IMR-90 (cell line): ENCODE data around the gene SVEP1. TPM values are rescaled to one million over a fixed set of nuclear protein-coding genes. Genes with fewer than 3 reads are reported as not detected.

Experiments used
- ATAC-seq: fragments of 200-7000 bp; cut with Tn5 transposase; 2 replicates; pipeline ENCODE4 v1.9.1; 2020; ENCODE audit warnings: low read depth, mild to moderate bottlenecking, moderate library complexity
- BruUV-seq: library from RNA; stranded (reverse); fragments of 400-500 nt; replicated peaks from 2 replicates; lab custom pipeline; 2021; lab: Mats Ljungman, UMichigan
- CTCF ChIA-PET: fragments of 300-600 bp; formaldehyde crosslinking; extraction: SDS; loops from one replicate; lab custom pipeline; 2021; ENCODE audit warnings: antibody characterized with exemption; lab: Yijun Ruan, JAX
- POLR2A ChIA-PET: fragments of 300-600 bp; sonication (Branson Sonifier 250); formaldehyde crosslinking; loops from one replicate; lab custom pipeline; 2022; ENCODE audit warnings: antibody characterized with exemption; ENCODE audit not compliant: unreplicated experiment; lab: Charles Lee
- DNase-seq: peaks from one replicate; pipeline ENCODE4 v3.0.0; 2013
- H2AFZ ChIP-seq: replicated peaks from 2 replicates; pipeline ENCODE3; 2013; ENCODE audit warnings: low read length, mild to moderate bottlenecking; ENCODE audit not compliant: poor library complexity
- H2AK5ac ChIP-seq: 2 replicates; pipeline ENCODE4 v1.6.1; 2013; ENCODE audit warnings: low read depth, low read length, inconsistent platforms
- H2AK9ac ChIP-seq: replicated peaks from 2 replicates; pipeline ENCODE3; 2013; ENCODE audit warnings: mild to moderate bottlenecking, low read depth, low read length, moderate library complexity; ENCODE audit not compliant: poor library complexity
- H2BK120ac ChIP-seq: 2 replicates; pipeline ENCODE4 v1.6.1; 2013; ENCODE audit warnings: low read depth, low read length, inconsistent platforms
- H2BK15ac ChIP-seq: 3 replicates; pipeline ENCODE4 v1.6.1; 2013; ENCODE audit warnings: low read depth, low read length, inconsistent platforms
- H2BK20ac ChIP-seq: 2 replicates; pipeline ENCODE4 v1.6.1; 2013; ENCODE audit warnings: low read depth, mild to moderate bottlenecking, inconsistent platforms, low read length, moderate library complexity
- H2BK5ac ChIP-seq: 2 replicates; pipeline ENCODE4 v1.6.1; 2013; ENCODE audit warnings: mild to moderate bottlenecking, low read depth, low read length, inconsistent platforms; ENCODE audit not compliant: poor library complexity, severe bottlenecking
- H3K14ac ChIP-seq: replicated peaks from 2 replicates; pipeline ENCODE4 v1.6.1; 2013; ENCODE audit warnings: low read depth, low read length, inconsistent platforms
- H3K18ac ChIP-seq: 2 replicates; pipeline ENCODE4 v1.6.1; 2013; ENCODE audit warnings: low read depth, low read length, control low read depth
- H3K23ac ChIP-seq: 2 replicates; pipeline ENCODE4 v1.6.1; 2013; ENCODE audit warnings: low read depth, low read length, inconsistent platforms
- H3K27ac ChIP-seq: 2 replicates; pipeline ENCODE4 v1.5.1; 2013; ENCODE audit warnings: mild to moderate bottlenecking, control low read depth, low read length; ENCODE audit not compliant: insufficient read depth
- H3K27me3 ChIP-seq: 2 replicates; pipeline ENCODE4 v1.6.1; 2013; ENCODE audit warnings: low read length; ENCODE audit not compliant: control insufficient read depth, insufficient read depth
- H3K36me3 ChIP-seq: 2 replicates; pipeline ENCODE4 v1.6.1; 2013; ENCODE audit warnings: low read length, mixed read lengths; ENCODE audit not compliant: control insufficient read depth, insufficient read depth
- H3K4ac ChIP-seq: 2 replicates; pipeline ENCODE4 v1.6.1; 2013; ENCODE audit warnings: low read depth, low read length, inconsistent platforms
- H3K4me1 ChIP-seq: 2 replicates; pipeline ENCODE4 v1.6.1; 2013; ENCODE audit warnings: low read length, mixed read lengths; ENCODE audit not compliant: control insufficient read depth, insufficient read depth
- H3K4me2 ChIP-seq: 2 replicates; pipeline ENCODE4 v1.6.1; 2013; ENCODE audit warnings: low read depth, mild to moderate bottlenecking, control low read depth, low read length, moderate library complexity
- H3K4me3 ChIP-seq: 2 replicates; pipeline ENCODE4 v1.5.1; 2013; ENCODE audit warnings: low read depth, mild to moderate bottlenecking, control low read depth, low read length, moderate library complexity; ENCODE audit not compliant: insufficient read depth
- H3K56ac ChIP-seq: 2 replicates; pipeline ENCODE4 v1.6.1; 2013; ENCODE audit warnings: low read length, inconsistent platforms; ENCODE audit not compliant: insufficient read depth; ENCODE audit errors: extremely low read depth
- H3K79me1 ChIP-seq, 2 experiments: 2 replicates each; pipeline ENCODE4 v1.6.1; 2013; ENCODE audit warnings: low read length in 2 of 2, inconsistent platforms in 1 of 2, low read depth in 1 of 2
- H3K9ac ChIP-seq: 2 replicates; pipeline ENCODE4 v1.6.1; 2013; ENCODE audit warnings: low read depth, low read length, control low read depth
- H3K9me1 ChIP-seq: 2 replicates; pipeline ENCODE4 v1.6.1; 2013; ENCODE audit warnings: low read length, inconsistent platforms; ENCODE audit not compliant: insufficient read depth
- H3K9me3 ChIP-seq: 2 replicates; pipeline ENCODE4 v1.6.1; 2013; ENCODE audit warnings: low read length; ENCODE audit not compliant: control insufficient read depth, insufficient read depth
- H4K20me1 ChIP-seq: 2 replicates; pipeline ENCODE4 v1.6.1; 2013; ENCODE audit warnings: low read length, inconsistent platforms; ENCODE audit not compliant: insufficient read depth
- H4K5ac ChIP-seq: 2 replicates; pipeline ENCODE4 v1.6.1; 2013; ENCODE audit warnings: mild to moderate bottlenecking, low read depth, low read length, control low read depth
- H4K8ac ChIP-seq, 2 experiments: 2 replicates each; pipeline ENCODE4 v1.6.1; 2013; ENCODE audit warnings: low read depth in 2 of 2, low read length in 2 of 2, control low read depth in 1 of 2, inconsistent platforms in 1 of 2
- H4K91ac ChIP-seq: 2 replicates; pipeline ENCODE4 v1.6.1; 2013; ENCODE audit warnings: low read depth, low read length, inconsistent platforms; ENCODE audit not compliant: insufficient read depth
- BHLHE40 ChIP-seq: fragments of 150-350 bp; IDR thresholded peaks from 2 replicates; pipeline ENCODE4 v1.6.1; 2016; ENCODE audit warnings: mild to moderate bottlenecking, low read depth, low read length
- CEBPB ChIP-seq: IDR thresholded peaks from 2 replicates; pipeline ENCODE4 v1.6.1; 2012; ENCODE audit warnings: low read depth, low read length, improper control_type of control experiment
- CHD1 ChIP-seq: IDR thresholded peaks from 2 replicates; pipeline ENCODE4 v1.6.1; 2012; ENCODE audit warnings: low read depth, low read length, improper control_type of control experiment
- FOS ChIP-seq: fragments of 150-350 bp; IDR thresholded peaks from 2 replicates; pipeline ENCODE4 v1.6.1; 2016; ENCODE audit warnings: low read depth, low read length
- MAFK ChIP-seq: IDR thresholded peaks from 2 replicates; pipeline ENCODE4 v1.6.1; 2012; ENCODE audit warnings: low read depth, low read length, improper control_type of control experiment
- MAZ ChIP-seq: IDR thresholded peaks from 2 replicates; pipeline ENCODE4 v1.6.1; 2012; ENCODE audit warnings: low read depth, mild to moderate bottlenecking, low read length, improper control_type of control experiment, moderate library complexity, borderline replicate concordance
- MXI1 ChIP-seq: IDR thresholded peaks from 2 replicates; pipeline ENCODE4 v1.6.1; 2012; ENCODE audit warnings: low read depth, mild to moderate bottlenecking, low read length, moderate library complexity, borderline replicate concordance
- NFE2L2 ChIP-seq: fragments of 150-350 bp; IDR thresholded peaks from 2 replicates; pipeline ENCODE4 v1.6.1; 2016; ENCODE audit warnings: low read depth, mild to moderate bottlenecking, low read length
- POLR2A ChIP-seq: IDR thresholded peaks from 2 replicates; pipeline ENCODE4 v1.6.1; 2012; ENCODE audit warnings: mild to moderate bottlenecking, low read depth, low read length
- RAD21 ChIP-seq: IDR thresholded peaks from 2 replicates; pipeline ENCODE4 v1.6.1; 2012; ENCODE audit warnings: low read length, improper control_type of control experiment
- RCOR1 ChIP-seq: IDR thresholded peaks from 2 replicates; pipeline ENCODE4 v1.6.1; 2012; ENCODE audit warnings: mild to moderate bottlenecking, low read length, improper control_type of control experiment; ENCODE audit not compliant: insufficient replicate concordance
- RFX5 ChIP-seq: IDR thresholded peaks from 2 replicates; pipeline ENCODE4 v1.8.0; 2012; ENCODE audit warnings: low read depth, mild to moderate bottlenecking, low read length, moderate library complexity
- SMC3 ChIP-seq: fragments of 150-350 bp; IDR thresholded peaks from 2 replicates; pipeline ENCODE4 v1.6.1; 2016; ENCODE audit warnings: low read depth, mild to moderate bottlenecking, antibody characterized with exemption, low read length, moderate library complexity
- WGBS, 2 experiments: methylation state at CpG; one replicate each; pipeline versions ENCODE4 v1.1.5 to v1.1.7; 2013; ENCODE audit warnings: missing lambda C conversion rate in 2 of 2; ENCODE audit not compliant: insufficient read length in 1 of 2; ENCODE audit errors: extremely low coverage in 2 of 2; 5-methylcytosine and 5-hydroxymethylcytosine counted together
- dilution Hi-C: fragments of 300-500 bp; cut with HindIII; formaldehyde crosslinking; loops from one replicate; pipeline ENCODE4 v1.14.3; 2018; ENCODE audit warnings: low sequenced_read_pairs; ENCODE audit not compliant: unreplicated experiment
- in situ Hi-C: fragments of 300-500 bp; cut with MboI; formaldehyde crosslinking; loops from 3 replicates; pipeline ENCODE4 v1.14.3; 2019; ENCODE audit warnings: low sequenced_read_pairs, inconsistent platforms, mixed read lengths
- intact Hi-C: fragments of 100-400 bp; cut with micrococcal nuclease; formaldehyde crosslinking; loops from 2 replicates; pipeline ENCODE4 v1.10.0; 2022
- polyA plus RNA-seq, 3 experiments: library from polyadenylated mRNA; depleted of rRNA; stranded (reverse); fragments of >200 nt; gene quantifications; 2 replicates each; pipeline ENCODE4 v1.2.3, GENCODE V29; 2012; ENCODE audit warnings: low replicate concordance in 1 of 3
- total RNA-seq: library from RNA; depleted of rRNA; stranded (reverse); fragments of >200 nt; gene quantifications from 2 replicates; pipeline ENCODE4 v1.2.3, GENCODE V29; 2012
- TF ChIP-seq, protein P1 (sequence below): fragments of 150-350 bp; IDR thresholded peaks from 2 replicates; pipeline ENCODE4 v1.6.1; 2017; ENCODE audit warnings: mild to moderate bottlenecking, antibody characterized with exemption, low read length, low read depth
- TF ChIP-seq, protein P2 (sequence below): conservative IDR thresholded peaks from 2 replicates; pipeline ENCODE4 v1.5.1; 2012; ENCODE audit warnings: mild to moderate bottlenecking, low read depth, low read length, improper control_type of control experiment
- TF ChIP-seq, protein P3 (sequence below): fragments of 150-350 bp; IDR thresholded peaks from 2 replicates; pipeline ENCODE4 v1.6.1; 2016; ENCODE audit warnings: low read depth, mild to moderate bottlenecking, low read length, moderate library complexity, borderline replicate concordance

SVEP1 gene
- total and polyA plus RNA-seq, 2 of the 4 experiments (the other 2 are of a cell fraction) = 4.8 to 16.7 TPM

DNA sequence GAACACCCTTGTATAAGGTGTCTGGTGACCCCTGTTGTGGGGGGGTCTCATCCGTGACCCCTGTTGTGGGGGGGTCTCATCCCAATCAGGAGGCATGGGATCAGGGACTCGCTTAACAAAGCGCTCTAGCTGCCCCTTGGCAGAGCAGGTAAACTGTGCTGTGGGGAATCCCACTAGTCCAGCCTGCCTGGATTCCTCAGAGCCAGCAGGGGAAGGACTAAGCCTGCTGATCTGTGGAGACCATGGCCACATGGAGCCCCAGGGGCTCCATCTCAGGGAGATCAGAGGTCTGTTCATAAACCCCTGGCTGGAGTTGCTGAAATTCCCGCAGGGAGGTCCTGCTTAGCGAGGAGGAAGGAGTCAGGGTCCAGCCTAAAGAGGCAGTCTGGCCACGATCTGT, 196.1 kb downstream of the SVEP1 start:
- in situ Hi-C loops = loop anchor here (5.0 kb wide), 1 partner anchor 51 kb away; no protein-coding TSS in a partner anchor

More for the DNA sequence above, 196.1 kb downstream of the SVEP1 start:
- intact Hi-C loops = no loop called here
- Histone ChIP-seq H3K4me1 (no peaks in the 10 kb centered on the region), H3K4me2 (no peak overlapping the region), H2AK5ac (no peak overlapping the region), H3K56ac (no peak overlapping the region), H2AFZ (no peak overlapping the region), H3K14ac (no peak overlapping the region), H3K27ac (no peak overlapping the region), H4K91ac (no peak overlapping the region), H2BK15ac (no peak overlapping the region), H3K79me1 (no peaks in the 10 kb centered on the region), H3K27me3 (no peaks in the 10 kb centered on the region), H2AK9ac (no peak overlapping the region), H3K9ac (no peak overlapping the region), H4K8ac (no peak overlapping the region), H2BK20ac (no peak overlapping the region), H2BK5ac (no peak overlapping the region), H3K9me1 (no peaks in the 10 kb centered on the region), H3K9me3 (no peaks in the 10 kb centered on the region), H2BK120ac (no peak overlapping the region), H3K18ac (no peak overlapping the region), H3K36me3 (peaks cover 25% of the 10 kb centered on the region), H4K5ac (no peak overlapping the region), H3K4ac (no peak overlapping the region), H3K23ac (no peak overlapping the region), H3K4me3 (no peak overlapping the region), H4K20me1 (no peaks in the 10 kb centered on the region)
- ChIA-PET POLR2A (no interaction called here), CTCF (no interaction called here)
- no CpG with 5 or more reads among the region's 6 CpGs for WGBS, 2 experiments
- dilution Hi-C loops = no loop called here
- no TSS peak for BruUV-seq
- DNase-seq (no peak), ATAC-seq (no peak)
- TF ChIP-seq SMC3 = no peak
- no peak for TF ChIP-seq NFE2L2
- TF ChIP-seq, protein P1, sequence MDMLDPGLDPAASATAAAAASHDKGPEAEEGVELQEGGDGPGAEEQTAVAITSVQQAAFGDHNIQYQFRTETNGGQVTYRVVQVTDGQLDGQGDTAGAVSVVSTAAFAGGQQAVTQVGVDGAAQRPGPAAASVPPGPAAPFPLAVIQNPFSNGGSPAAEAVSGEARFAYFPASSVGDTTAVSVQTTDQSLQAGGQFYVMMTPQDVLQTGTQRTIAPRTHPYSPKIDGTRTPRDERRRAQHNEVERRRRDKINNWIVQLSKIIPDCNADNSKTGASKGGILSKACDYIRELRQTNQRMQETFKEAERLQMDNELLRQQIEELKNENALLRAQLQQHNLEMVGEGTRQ = no peak
- no peak for TF ChIP-seq RCOR1
- no peak for TF ChIP-seq RAD21
- TF ChIP-seq MAZ = no peak
- no peak for TF ChIP-seq POLR2A
- TF ChIP-seq RFX5 = no peak
- TF ChIP-seq CEBPB = no peak
- TF ChIP-seq, protein P2, sequence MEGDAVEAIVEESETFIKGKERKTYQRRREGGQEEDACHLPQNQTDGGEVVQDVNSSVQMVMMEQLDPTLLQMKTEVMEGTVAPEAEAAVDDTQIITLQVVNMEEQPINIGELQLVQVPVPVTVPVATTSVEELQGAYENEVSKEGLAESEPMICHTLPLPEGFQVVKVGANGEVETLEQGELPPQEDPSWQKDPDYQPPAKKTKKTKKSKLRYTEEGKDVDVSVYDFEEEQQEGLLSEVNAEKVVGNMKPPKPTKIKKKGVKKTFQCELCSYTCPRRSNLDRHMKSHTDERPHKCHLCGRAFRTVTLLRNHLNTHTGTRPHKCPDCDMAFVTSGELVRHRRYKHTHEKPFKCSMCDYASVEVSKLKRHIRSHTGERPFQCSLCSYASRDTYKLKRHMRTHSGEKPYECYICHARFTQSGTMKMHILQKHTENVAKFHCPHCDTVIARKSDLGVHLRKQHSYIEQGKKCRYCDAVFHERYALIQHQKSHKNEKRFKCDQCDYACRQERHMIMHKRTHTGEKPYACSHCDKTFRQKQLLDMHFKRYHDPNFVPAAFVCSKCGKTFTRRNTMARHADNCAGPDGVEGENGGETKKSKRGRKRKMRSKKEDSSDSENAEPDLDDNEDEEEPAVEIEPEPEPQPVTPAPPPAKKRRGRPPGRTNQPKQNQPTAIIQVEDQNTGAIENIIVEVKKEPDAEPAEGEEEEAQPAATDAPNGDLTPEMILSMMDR = no peak
- no peak for TF ChIP-seq FOS
- TF ChIP-seq, protein P3, sequence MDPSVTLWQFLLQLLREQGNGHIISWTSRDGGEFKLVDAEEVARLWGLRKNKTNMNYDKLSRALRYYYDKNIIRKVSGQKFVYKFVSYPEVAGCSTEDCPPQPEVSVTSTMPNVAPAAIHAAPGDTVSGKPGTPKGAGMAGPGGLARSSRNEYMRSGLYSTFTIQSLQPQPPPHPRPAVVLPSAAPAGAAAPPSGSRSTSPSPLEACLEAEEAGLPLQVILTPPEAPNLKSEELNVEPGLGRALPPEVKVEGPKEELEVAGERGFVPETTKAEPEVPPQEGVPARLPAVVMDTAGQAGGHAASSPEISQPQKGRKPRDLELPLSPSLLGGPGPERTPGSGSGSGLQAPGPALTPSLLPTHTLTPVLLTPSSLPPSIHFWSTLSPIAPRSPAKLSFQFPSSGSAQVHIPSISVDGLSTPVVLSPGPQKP = no peak
- no peak for TF ChIP-seq MAFK
- TF ChIP-seq BHLHE40 = no peak
- no peak for TF ChIP-seq MXI1
- no peak for TF ChIP-seq CHD1
